ENCODE results near the gene KCNN3. TPM values are rescaled to one million over a fixed set of nuclear protein-coding genes. Genes with fewer than 3 reads are reported as not detected.

Gene KCNN3
- total RNA-seq, 1 donor from 2014 or later: 4.3 TPM

DNA sequence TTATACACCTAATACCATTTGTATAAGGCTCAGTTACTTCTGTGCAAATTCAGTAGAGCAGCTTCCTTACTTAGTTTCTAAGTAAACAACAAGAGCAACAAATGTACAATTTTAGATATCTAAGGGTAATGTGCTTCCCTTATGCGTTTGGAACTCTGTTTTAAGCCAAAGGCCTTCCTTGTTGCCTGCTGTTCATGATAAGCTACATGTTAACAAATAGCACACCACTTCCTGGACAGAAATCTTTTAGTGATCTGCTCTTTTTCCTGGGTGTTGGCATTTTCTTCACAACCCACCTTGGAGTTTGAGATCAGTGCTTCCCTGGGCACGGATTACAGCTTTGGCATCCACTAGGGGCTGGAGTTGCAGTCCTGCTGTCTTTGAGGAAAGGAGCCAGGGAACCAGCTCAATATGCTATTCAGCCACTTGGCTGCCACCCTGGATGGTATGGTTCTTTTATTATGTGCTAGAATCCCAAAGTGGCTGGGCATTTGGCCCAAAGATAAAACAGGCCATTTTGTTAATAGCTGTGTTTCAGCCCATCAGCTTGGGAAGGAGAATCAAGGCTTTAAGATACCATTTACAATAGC lies 206.5 kb downstream of the KCNN3 start:
- Histone ChIP-seq H3K4me1 (no peaks in the 10 kb centered on the region), H2AFZ (replicated peaks) (no peak overlapping the region), H3K27me3 (no peaks in the 10 kb centered on the region), H3K9me3 (ENCODE audit: low read depth) (no peaks in the 10 kb centered on the region), H3K4me3 (no peak overlapping the region), H3K79me2 (ENCODE audit: low read depth) (no peaks in the 10 kb centered on the region), H3F3A (ENCODE audit: low read depth) (no peaks in the 10 kb centered on the region), H3K9ac (no peak overlapping the region), H3K36me3 (no peaks in the 10 kb centered on the region), H3K4me2 (no peak overlapping the region), H4K20me1 (ENCODE audit: low read depth) (no peaks in the 10 kb centered on the region), H3K27ac (no peak overlapping the region)
- H3K9me3 Mint-ChIP-seq: no peaks in the 10 kb centered on the region
- H3K4me3 Mint-ChIP-seq: no peak overlapping the region
- no peaks in the 10 kb centered on the region for H3K4me1 Mint-ChIP-seq
- TF ChIP-seq EZH2phosphoT487 (IDR thresholded peaks at IDR 0.05) (no peak), EZH2 (IDR thresholded peaks at IDR 0.05) (no peak)
- TF ChIP-seq, protein P1, sequence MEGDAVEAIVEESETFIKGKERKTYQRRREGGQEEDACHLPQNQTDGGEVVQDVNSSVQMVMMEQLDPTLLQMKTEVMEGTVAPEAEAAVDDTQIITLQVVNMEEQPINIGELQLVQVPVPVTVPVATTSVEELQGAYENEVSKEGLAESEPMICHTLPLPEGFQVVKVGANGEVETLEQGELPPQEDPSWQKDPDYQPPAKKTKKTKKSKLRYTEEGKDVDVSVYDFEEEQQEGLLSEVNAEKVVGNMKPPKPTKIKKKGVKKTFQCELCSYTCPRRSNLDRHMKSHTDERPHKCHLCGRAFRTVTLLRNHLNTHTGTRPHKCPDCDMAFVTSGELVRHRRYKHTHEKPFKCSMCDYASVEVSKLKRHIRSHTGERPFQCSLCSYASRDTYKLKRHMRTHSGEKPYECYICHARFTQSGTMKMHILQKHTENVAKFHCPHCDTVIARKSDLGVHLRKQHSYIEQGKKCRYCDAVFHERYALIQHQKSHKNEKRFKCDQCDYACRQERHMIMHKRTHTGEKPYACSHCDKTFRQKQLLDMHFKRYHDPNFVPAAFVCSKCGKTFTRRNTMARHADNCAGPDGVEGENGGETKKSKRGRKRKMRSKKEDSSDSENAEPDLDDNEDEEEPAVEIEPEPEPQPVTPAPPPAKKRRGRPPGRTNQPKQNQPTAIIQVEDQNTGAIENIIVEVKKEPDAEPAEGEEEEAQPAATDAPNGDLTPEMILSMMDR (IDR thresholded peaks at IDR 0.05): no peak
- H3K27ac Mint-ChIP-seq: no peak overlapping the region
- DNase-seq (ENCODE audit: low spot score): no peak
- H3K27me3 Mint-ChIP-seq (ENCODE audit: insufficient read depth, low read depth): peaks cover 3% of the 10 kb centered on the region
- H3K36me3 Mint-ChIP-seq: no peaks in the 10 kb centered on the region

DNA sequence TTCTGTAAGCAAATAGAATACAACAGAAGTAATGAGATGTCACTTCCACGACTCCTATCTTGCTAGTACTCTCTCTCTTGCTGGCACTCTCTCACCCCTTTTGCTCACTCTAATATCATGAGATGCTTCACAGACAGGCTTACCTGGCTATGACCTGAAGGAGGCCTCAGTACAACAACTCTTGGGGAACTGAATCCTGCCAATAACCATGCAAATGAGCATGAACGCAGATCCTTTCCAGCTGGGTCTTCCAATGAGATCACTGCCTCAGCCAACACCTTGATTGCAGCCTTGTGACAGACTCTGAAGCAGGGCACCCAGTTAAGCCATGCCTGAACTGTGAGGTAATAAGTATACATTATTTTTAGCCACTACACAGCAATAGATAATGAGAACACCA lies 209.0 kb downstream of the KCNN3 start:
- Histone ChIP-seq H4K20me1 (ENCODE audit: low read depth) (no peaks in the 10 kb centered on the region), H3K36me3 (no peaks in the 10 kb centered on the region), H3K79me2 (ENCODE audit: low read depth) (no peaks in the 10 kb centered on the region), H3K27ac (no peak overlapping the region), H3K4me3 (no peak overlapping the region), H3K27me3 (no peaks in the 10 kb centered on the region), H3F3A (ENCODE audit: low read depth) (no peaks in the 10 kb centered on the region), H2AFZ (replicated peaks) (no peak overlapping the region), H3K9me3 (ENCODE audit: low read depth) (no peaks in the 10 kb centered on the region), H3K9ac (no peak overlapping the region), H3K4me1 (no peaks in the 10 kb centered on the region), H3K4me2 (no peak overlapping the region)
- Mint-ChIP-seq H3K4me3 (no peak overlapping the region), H3K27me3 (ENCODE audit: insufficient read depth, low read depth) (peaks cover 4% of the 10 kb centered on the region), H3K9me3 (no peaks in the 10 kb centered on the region), H3K27ac (no peak overlapping the region), H3K36me3 (no peaks in the 10 kb centered on the region), H3K4me1 (no peaks in the 10 kb centered on the region)
- TF ChIP-seq, protein P1 (IDR thresholded peaks at IDR 0.05): no peak
- no peak for TF ChIP-seq EZH2 (IDR thresholded peaks at IDR 0.05)
- no peak for TF ChIP-seq EZH2phosphoT487 (IDR thresholded peaks at IDR 0.05)
- no peak for DNase-seq (ENCODE audit: low spot score)

DNA sequence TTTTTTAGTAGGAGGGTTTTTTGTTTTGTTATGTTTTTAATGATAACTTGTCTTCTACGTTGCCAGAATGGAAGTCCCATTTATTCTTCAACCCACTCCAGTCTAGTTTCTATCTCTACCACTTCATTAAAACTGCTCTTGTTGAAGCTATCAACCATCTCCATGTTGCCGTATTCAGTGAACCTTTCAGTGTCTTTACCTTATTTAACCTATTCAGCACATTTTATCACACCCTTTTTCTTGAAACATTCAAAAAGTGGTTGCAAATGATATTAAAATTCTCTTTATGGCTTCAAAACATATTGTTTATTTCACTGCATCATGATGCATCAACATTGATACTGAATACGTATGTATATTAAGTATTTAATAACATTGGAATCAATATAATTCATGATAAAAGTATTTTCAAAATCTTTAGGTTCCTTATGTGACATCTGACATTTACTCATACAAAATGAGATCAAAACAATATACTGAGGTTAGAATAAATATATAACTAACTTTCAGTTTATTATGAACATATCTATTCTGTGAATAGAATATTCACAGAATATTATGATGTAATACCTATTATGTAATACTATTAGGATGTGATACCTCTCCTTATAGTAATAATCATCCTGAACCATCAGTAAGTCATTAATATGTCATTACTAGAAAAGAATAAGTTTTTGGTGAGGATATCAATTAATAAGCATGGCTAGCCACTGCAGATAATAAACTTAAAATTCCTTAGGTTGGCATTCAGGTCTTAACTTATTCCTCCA lies 210.1 kb downstream of the KCNN3 start:
- H3K4me1 ChIP-seq: no peaks in the 10 kb centered on the region
- Mint-ChIP-seq H3K27me3 (ENCODE audit: insufficient read depth, low read depth) (peaks cover 4% of the 10 kb centered on the region), H3K9me3 (no peaks in the 10 kb centered on the region), H3K4me3 (no peak overlapping the region), H3K36me3 (no peaks in the 10 kb centered on the region), H3K4me1 (no peaks in the 10 kb centered on the region), H3K27ac (no peak overlapping the region)
- no peak overlapping the region for H3K4me2 ChIP-seq
- no peaks in the 10 kb centered on the region for H3K79me2 ChIP-seq (ENCODE audit: low read depth)
- DNase-seq (ENCODE audit: low spot score): no peak
- no peaks in the 10 kb centered on the region for H3K27me3 ChIP-seq
- no peak overlapping the region for H3K9ac ChIP-seq
- TF ChIP-seq EZH2phosphoT487 (IDR thresholded peaks at IDR 0.05): no peak
- TF ChIP-seq EZH2 (IDR thresholded peaks at IDR 0.05): no peak
- TF ChIP-seq, protein P1 (IDR thresholded peaks at IDR 0.05): no peak
- H3K36me3 ChIP-seq: no peaks in the 10 kb centered on the region
- H3K9me3 ChIP-seq (ENCODE audit: low read depth): no peaks in the 10 kb centered on the region
- no peak overlapping the region for H2AFZ ChIP-seq (replicated peaks)
- H4K20me1 ChIP-seq (ENCODE audit: low read depth): no peaks in the 10 kb centered on the region
- H3K27ac ChIP-seq: no peak overlapping the region
- H3F3A ChIP-seq (ENCODE audit: low read depth): no peaks in the 10 kb centered on the region
- H3K4me3 ChIP-seq: no peak overlapping the region
